WI38 (cell line): ENCODE data around the gene TBX18.

Source experiments
- H3K4me3 ChIP-seq: 2 replicates; pipeline ENCODE4 v1.5.1; 2011; ENCODE audit warnings: low read depth, mild to moderate bottlenecking, control low read depth, low read length
- TF ChIP-seq, protein P1 (sequence below): IDR thresholded peaks from 2 replicates; pipeline ENCODE4 v1.5.1; 2012; ENCODE audit warnings: low read depth, mild to moderate bottlenecking, control low read depth, low read length

The TBX18 gene

GRCh38 chr6:84674395-84674794 lies 90.0 kb downstream of the TBX18 start:
- H3K4me3 ChIP-seq: no peak overlapping the region

GRCh38 chr6:84671183-84671582 lies 93.2 kb downstream of the TBX18 start:
- TF ChIP-seq, protein P1, sequence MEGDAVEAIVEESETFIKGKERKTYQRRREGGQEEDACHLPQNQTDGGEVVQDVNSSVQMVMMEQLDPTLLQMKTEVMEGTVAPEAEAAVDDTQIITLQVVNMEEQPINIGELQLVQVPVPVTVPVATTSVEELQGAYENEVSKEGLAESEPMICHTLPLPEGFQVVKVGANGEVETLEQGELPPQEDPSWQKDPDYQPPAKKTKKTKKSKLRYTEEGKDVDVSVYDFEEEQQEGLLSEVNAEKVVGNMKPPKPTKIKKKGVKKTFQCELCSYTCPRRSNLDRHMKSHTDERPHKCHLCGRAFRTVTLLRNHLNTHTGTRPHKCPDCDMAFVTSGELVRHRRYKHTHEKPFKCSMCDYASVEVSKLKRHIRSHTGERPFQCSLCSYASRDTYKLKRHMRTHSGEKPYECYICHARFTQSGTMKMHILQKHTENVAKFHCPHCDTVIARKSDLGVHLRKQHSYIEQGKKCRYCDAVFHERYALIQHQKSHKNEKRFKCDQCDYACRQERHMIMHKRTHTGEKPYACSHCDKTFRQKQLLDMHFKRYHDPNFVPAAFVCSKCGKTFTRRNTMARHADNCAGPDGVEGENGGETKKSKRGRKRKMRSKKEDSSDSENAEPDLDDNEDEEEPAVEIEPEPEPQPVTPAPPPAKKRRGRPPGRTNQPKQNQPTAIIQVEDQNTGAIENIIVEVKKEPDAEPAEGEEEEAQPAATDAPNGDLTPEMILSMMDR: no peak
- H3K4me3 ChIP-seq: no peak overlapping the region

More at GRCh38 chr6:84674395-84674794, 90.0 kb downstream of the TBX18 start:
- TF ChIP-seq, protein P1: no peak

DNA sequence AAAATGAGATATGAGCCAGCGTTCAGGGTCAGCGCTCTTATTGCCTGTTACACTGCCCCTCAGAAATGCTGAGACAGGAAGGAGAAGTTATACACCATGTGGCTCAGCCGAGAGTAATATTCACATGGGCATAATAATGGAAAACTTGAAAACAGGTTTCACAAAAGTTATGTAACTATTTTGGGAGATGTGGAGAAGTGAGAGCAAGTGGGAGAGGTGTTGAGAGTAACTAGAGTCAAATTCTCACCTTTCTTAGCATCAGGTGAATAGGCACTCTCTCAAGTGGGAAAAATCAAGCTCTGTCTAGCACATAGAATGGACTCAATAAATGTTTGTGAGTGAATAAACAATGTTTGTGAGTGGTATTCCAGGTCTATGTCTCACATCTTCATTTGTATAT lies 94.5 kb downstream of the TBX18 start:
- TF ChIP-seq, protein P1: no peak

GRCh38 chr6:84667252-84668213 lies 96.9 kb downstream of the TBX18 start:
- TF ChIP-seq, protein P1: no peak
- H3K4me3 ChIP-seq: no peak overlapping the region

More for the DNA sequence above, 94.5 kb downstream of the TBX18 start:
- no peak overlapping the region for H3K4me3 ChIP-seq

DNA sequence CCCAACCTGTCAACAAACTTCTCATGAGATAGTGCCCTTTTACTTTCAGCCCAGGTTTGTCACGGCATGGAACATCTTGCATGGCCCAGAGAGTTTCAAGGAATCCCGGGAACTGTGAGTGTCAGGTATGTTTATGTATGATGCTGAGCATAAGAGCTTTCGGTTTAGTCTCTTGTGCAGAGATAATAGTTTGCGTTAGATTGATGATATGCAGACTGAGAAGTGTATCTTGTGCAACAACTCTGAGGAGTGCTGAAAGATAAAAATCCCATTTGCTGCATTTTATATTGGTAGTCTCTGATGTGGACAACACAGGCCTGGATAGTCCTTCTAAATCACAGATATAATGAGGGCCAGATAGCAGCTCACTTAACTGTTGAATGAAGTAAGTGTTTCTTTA lies 99.0 kb downstream of the TBX18 start:
- TF ChIP-seq, protein P1: no peak
- no peak overlapping the region for H3K4me3 ChIP-seq

- H3K4me3 ChIP-seq: no peak overlapping the region
- TF ChIP-seq, protein P1: no peak
Observed at GRCh38 chr6:84663866-84664265, 100.5 kb downstream of the TBX18 start.

- TF ChIP-seq, protein P1: no peak
- no peak overlapping the region for H3K4me3 ChIP-seq
Observed at GRCh38 chr6:84657486-84657885, 106.9 kb downstream of the TBX18 start.
